GM21390 (cell line): ENCODE data around the gene DCC.

Experiments used
- ATAC-seq: cut with Tn5 transposase; IDR thresholded peaks from one replicate; pipeline ENCODE4 v1.9.1; 2021; ENCODE audit not compliant: unreplicated experiment

DCC gene

GRCh38 chr18:52766002-52766545, 426.1 kb downstream of the DCC start:
- no peak for ATAC-seq

GRCh38 chr18:52781113-52781512, 441.1 kb downstream of the DCC start:
- ATAC-seq = no peak

- ATAC-seq = no peak
Measured at GRCh38 chr18:52791321-52791720, 451.3 kb downstream of the DCC start.

DNA sequence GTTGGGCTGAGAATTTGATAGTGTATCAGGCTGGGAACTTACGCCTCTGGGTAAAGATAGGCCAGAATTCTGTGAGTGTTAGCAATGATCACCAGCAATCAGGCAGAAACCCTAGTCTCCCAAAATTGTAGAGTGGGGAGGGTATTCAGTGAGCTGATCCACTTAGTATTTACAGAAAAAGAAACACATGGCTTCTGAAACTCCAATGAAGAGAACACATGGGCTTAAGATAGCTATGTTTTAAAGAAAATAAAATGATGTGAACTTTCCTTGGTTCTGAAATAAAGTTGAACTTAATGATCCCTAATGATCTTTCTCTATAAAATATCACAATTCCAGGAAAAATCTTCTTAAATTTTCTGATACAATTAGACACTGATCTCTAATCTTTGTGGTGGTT, 472.8 kb downstream of the DCC start:
- no peak for ATAC-seq

- no peak for ATAC-seq
Measured at GRCh38 chr18:52813635-52814416, 473.8 kb downstream of the DCC start.

DNA sequence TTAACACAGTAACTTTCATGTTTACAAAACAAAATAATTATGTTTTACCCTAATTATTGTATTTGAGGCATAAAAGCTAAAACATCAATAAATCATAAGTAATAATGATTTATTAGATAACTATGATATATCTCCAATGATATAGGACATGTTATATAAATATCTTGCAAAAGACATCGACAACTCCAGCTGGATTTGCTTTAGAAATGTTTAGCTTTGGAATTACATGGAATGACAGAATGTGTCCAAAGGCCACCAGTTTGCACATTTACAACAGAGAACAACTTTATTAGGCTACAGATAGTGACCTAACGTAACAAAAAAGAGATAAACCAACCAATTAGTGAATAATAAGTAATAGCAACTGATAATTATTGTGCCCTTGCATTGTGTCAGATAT, 475.7 kb downstream of the DCC start:
- no peak for ATAC-seq

DNA sequence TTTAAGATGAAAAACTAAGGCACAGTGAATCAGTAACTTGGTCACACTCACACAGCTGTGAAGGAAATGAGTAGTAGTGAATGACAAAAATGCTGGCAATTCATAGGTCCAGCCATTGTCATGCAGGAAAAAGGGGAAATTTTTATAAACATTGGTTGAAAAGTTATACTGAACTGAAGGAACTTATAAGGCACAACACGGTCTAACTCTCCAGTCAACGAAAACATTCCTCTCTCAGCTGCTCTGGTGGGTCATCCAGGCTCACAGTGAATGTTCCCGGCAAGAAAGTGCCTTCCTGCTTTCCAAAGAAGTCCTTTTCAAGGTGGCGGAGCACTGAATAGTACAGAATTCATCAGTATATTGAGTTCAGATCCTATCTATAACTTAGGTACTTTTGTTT, 476.1 kb downstream of the DCC start:
- no peak for ATAC-seq

DNA sequence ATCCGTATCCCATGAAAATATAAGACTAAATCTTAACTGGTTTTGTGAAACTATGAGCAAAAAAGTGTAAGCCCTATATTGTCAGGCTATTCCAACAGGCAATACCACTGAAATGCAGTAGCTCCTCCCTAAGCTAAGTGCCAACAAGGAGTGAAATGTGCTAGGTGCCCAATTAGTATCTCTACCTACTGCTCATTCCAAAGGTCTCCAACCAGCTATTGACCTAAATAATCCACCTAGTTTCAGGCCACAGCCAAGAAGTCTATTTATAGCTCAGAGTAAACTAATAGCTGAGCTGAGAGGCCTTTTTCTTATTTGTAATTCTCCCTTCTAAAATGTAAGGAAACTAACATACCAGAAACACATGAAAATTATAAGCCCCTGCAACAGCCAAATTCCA, 482.2 kb downstream of the DCC start:
- no peak for ATAC-seq

DNA sequence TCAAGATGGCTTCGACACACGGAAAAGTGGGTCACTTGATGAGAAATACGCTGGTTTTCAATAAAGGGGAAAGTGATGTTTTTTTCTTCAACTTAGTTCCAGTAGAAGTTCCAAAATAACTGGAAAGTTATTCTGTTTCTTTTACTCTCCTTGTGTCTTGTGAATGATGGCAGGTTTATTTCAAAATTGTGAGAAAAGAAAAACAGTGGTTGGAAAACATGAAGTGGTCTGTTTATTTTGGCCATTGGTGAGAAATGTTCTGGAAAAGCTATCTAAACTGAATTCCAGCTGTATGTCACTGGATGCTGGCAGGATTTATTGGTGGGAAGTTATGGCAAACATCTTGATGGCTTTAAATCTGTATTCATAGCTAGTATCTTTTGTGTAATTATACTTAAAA, 484.1 kb downstream of the DCC start:
- no peak for ATAC-seq

DNA sequence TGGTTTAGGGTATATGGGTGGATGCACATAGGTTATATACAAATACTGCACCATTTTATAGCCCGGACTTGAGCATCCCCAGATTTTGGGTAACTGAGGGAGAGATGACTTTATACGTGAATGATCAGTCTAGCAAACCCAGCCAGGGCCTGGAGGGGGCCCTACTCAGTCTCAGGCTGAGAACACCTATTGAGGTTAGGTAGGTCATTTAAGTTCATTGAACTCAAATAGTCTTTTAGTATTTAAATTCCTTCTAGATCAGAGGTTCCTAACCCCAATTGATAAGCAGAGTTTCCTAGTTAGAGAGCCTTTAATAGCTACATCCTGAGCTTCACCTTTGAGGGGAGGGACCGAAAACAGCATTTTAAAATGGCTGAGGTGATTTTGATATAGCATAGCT, 487.0 kb downstream of the DCC start:
- ATAC-seq = no peak

DNA sequence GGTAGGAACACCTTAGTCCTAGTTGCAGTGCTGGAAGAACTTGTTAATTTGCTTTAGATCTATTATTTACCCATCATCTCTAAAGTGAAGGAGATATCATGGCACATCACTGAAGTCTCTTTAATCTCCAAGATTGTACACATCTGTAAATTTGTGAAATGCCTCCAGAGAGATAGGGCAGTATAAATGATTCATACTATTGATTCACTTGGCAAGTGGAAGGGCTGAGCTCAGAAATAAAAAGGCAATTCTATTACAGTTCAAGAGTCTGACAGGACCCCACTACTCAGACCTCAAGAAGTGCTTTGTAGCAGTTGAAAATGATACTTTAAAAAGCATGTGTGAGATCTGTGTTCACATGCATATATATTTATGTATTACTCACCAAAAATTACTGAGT, 489.3 kb downstream of the DCC start:
- ATAC-seq = no peak

- ATAC-seq = no peak
Measured at GRCh38 chr18:52829876-52830405, 489.9 kb downstream of the DCC start.

DNA sequence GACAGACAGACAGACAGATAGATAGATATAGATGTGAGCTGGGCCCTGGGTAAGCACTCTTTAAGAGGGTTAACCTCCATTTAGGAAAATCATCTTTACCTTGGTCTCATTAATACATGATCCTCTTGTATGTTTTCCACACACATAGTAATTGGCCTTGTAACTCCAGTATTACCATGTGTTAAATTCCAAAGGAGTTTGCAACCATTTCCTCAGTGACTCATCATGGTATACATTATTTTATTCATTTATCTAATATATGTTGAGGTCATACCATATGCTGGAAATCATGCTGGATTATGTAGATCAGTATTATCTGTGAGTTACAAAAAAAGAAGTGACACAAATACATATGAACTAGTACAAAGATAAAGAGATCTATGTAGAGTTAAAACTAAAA, 504.3 kb downstream of the DCC start:
- no peak for ATAC-seq

GRCh38 chr18:52845036-52845435, 505.0 kb downstream of the DCC start:
- ATAC-seq = no peak

DNA sequence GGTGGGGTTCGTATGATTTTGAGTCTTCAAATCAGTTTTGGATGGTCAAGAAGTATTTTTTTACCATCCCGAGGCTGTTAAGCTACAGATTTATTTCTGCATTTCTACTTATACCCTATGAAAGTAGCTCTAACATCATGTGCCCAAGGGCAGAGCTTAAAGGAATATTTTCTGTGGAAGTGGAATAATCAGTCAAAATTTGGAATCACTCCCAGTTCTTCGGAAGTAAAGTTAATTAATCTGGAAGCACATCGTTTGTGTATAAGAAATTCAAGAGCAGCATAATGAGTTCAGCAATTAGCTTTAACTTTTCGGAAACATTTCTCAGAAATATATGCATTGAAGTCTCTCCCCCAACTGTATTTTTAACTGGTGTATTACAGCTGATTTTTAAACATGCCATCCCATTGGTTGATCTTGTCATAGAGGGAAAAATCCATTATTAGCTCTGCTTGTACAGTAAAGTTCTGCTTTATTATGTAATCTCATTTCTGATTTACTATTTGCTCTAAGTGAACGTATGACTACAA, 510.1 kb downstream of the DCC start:
- no peak for ATAC-seq

DNA sequence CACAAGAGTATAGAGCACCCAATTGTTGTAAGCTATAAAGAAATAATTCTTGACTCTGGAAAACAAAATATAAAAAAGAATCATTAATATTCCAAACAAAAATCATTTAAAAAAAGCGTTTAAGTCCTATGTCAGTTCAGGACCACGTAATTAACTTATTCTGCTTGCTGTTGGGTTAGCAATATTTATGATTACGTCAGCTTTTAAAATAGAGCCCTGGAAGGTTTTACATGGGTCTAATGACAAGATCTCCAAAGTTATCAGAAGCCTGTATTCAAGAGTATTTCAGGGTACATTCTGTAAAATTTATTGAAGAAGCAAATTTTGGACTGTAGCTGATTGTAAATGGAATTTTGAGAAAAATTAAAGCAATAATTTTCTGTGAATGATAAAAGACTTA, 521.6 kb downstream of the DCC start:
- no peak for ATAC-seq

GRCh38 chr18:52869349-52869923, 529.4 kb downstream of the DCC start:
- ATAC-seq = no peak

- ATAC-seq = no peak
Measured at GRCh38 chr18:52869942-52870907, 530.2 kb downstream of the DCC start.

GRCh38 chr18:52874774-52875173, 534.8 kb downstream of the DCC start:
- ATAC-seq = no peak

- no peak for ATAC-seq
Measured at GRCh38 chr18:52875725-52876124, 535.7 kb downstream of the DCC start.

- ATAC-seq = no peak
Measured at GRCh38 chr18:52888014-52888413, 548.0 kb downstream of the DCC start.
